CD4-positive, alpha-beta T cell treated with Interleukin-1 beta for 1 hour (primary cell): Measurements from ENCODE around the gene SLC6A11.

Experiments used
- DNase-seq, 2 donors: peaks; one replicate each; pipeline ENCODE4 v3.0.0-alpha.2; 2020 to 2022

SLC6A11 gene

DNA sequence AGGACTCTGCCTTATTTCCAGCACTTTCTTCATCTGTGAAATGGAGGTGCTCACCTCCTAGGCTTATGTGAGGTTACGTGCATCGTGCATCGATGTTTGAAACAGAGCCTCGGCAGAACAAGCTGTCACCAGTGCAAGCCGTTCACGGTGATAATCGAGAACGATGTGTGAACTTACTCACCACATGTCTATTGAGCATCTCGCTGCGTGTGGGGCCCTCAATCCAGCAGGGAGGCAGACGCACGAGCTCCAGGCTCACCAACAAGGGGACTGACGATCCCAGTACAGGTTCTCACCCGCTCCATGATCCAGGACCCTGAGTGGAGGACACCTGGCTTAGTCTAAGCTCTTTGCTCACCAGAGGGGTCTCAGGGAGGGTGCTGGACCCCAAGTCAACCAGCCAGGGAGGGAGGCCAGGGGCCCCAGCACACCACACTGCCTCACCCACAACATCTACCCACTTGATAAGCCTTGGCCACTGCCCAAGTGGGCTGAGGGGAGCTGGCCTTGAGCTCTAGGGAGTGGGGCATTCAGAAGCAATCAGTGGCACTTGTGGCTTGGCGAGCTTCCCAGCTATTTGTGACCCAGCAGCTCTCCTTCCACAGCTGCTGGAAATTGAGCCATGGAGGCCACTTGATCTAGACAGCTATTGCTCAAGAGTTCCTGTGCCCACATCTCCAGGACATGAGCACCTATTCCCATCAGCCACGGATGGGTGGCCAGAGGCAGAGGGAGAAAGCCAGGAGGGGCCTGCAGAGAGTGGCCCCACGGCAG is 142.1 kb downstream of the SLC6A11 start:
- DNase-seq = no peak

DNA sequence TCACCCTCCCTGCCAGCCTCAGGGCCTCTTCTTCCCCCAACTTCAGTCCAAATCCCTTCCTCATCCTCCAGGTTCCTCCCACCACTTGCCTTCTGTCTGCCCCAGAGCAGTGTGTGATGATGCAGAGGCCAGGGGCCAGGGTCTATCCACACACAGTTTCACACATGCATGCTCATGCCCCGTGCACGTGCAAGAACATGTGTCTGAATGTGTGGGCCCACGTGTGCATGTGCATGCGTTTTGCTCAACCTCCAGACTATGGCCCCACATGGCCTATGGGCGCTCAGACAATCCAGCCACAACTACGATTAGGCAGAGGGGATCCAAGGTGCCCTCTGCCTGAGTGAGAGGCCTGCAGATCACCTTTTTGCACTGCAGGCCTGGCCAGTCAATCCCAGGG is 144.2 kb downstream of the SLC6A11 start:
- no peak for DNase-seq

DNA sequence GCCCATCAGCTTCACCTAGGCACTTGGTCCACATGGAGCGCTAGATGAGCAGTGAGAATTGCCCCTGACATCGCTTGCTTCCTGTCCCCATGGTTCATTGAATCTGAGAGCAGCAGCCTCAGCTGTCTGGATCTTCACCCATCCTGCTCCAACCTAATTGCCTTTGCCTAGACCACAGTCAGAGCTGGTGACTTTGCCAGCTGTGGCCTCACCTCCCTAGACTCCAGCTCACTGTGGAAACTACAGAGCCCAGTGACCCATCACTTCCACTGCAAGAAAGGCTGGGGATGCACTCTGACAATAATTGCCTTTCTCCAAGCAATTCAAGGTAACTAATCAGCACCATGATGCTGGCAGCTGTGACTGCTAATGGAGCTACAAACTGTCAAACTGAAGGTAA is 145.9 kb downstream of the SLC6A11 start:
- DNase-seq = no peak

DNA sequence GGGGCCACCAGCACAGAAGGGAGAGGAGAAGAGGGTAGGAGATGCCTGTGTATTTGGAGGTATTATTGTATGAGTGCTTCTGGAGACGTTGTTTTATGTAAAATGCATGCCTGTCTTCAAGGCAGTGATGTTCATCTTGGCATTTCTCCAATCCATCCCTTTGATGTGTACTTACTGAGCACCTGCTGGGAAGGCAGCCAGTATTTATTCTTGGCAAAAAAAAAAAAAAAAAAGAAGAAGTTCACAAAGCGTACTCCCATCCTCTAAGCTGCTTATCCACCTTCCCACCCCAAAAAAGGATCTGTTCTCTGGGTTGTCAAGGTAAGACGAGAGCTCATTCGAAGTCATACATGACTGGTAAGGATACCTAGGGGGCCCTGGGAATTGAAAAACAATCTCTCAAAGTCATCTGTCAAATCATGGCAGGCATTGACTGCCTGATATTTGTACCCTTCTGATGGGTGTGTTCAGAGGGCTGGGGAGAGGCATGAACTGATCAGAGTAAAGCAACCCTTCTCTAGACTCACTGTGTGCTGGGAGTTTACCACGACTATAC is 146.5 kb downstream of the SLC6A11 start:
- no peak for DNase-seq

DNA sequence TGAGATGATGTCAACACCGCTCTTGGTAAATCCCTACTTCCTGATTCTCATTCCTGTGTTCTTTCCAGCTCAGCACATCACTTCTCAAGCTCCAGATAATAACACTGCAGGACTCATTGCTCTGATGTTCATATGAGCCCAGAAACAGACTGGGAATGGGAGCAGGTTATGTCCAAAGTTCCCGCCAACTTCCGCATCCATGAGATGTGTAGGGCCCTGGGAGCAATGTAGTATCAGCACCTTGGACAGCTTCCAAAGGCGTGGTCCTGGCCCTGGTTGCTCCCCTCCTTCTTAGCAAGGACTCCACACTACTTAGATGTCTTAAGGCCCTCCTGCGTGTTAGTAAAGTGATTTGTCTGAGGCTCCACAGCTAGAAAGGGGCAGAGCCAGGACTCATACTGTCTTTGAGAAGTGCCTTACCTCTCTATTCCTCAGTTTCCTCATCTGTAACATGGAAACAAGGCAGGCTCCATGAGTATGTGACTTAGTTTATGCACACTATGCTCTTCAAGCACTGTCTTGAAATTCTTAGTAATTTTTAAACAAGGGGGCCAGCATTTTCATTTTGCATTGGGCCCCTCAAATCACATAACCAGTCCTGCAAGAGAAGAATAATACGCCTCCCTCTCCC is 148.6 kb downstream of the SLC6A11 start:
- no peak for DNase-seq

DNA sequence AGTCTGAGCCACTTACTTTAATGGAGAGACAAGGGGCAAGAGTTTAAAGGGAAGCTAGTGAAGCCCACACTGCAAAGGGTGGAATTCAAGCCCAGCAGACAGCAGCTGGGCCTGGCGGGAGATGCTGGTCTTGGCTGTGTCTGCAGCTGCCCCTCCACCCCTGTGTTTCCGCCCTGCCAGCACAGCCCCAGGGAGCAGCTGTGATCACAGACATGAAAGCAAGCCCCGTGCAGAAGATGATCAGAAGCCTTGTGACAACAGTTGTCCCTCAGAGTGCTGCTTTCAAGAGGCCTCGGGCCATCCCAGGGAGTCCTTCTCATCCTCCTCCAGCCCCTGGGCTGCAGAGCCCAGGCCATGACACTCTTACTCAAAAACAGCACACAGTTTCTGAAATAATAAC is 152.4 kb downstream of the SLC6A11 start:
- no peak for DNase-seq

DNA sequence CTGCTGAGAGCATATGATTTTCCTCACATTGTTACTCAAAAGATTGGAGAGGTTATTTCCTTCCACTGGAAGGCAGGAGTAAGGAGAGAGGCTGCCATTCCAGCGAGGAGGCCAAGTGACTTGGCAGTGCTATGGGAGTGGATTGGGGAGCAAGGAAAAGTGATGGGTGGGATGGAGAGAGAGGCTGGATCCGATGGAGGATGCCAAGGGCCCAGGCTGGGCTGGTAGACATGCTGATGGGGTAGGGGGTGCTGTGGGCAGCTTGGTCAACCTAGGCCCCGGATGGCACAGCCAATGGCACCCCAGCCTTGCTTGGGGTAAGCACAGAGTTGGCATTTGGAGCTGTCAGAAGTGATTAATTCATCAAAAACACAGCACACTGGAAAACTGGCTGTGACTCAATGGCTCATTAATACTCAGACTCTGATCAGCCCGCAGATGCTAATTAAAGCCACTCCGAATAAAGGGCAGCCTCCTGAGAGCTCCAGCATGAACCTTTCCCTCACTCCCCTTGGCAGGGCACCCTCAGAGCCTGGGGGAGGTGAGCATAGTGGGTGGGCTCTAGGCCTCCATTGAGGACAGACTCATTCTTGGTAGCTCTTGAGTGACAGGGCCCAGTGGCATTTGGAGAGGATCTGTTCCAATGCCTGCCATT is 154.4 kb downstream of the SLC6A11 start:
- no peak for DNase-seq

DNA sequence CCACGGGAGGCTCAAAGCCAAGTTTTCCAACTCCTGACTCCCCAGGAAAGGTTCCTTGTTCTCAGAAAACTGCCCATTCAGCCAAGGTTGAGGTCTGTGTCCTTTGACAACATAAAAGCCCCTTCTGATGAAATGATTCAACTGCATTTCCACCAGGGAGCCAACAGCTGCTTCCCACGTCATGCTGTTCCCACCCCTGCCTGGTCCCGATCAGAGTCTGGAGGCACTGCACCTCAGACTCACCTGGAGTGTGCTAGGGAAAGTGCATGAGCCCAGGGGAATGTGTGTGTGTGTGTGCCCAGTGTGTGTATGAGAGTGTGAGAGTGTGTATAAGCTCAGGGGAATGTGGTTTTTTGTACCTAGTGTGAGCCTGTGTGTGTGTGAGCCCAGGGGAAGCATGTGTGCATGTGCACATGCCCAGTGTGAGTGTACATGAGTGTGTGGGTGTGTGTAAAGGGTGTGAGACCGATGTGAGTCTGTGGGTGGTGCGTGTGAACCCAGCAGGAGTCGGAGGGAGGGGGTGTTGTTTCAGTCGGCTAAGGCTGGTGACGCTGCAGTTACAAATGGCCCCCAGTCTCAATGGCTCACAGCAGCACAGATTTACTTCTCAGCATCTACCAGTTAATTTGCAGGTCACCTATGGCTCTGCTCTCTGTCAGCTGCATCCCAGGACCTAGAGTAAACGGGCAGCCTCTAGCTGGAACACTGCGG is 156.2 kb downstream of the SLC6A11 start:
- no peak for DNase-seq

DNA sequence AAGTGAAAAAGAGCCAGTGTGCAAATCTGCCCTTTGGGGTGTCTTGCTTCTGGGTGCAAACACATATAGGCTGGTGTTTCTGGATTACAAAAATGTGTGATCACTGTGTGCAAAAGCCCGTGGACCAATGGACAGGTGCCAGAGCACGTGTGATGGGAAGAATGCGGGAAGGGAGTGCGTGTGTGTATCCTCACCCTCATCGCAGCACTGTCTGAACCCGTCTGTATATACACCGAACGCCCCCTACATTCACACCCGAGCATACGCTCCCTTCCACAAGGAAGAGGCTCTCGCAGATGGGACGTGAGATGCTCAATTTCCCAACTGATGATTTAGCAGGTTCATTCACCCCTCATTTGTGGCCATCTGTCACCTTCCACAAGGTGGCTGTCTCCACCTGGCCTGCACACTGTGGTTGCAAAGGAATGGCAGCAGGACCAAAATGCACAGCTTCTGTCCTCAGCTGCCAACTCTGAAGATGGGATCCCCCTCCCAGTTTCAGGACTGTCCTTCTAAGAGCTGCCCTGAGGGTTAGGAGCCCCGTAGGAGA is 157.1 kb downstream of the SLC6A11 start:
- DNase-seq = no peak

DNA sequence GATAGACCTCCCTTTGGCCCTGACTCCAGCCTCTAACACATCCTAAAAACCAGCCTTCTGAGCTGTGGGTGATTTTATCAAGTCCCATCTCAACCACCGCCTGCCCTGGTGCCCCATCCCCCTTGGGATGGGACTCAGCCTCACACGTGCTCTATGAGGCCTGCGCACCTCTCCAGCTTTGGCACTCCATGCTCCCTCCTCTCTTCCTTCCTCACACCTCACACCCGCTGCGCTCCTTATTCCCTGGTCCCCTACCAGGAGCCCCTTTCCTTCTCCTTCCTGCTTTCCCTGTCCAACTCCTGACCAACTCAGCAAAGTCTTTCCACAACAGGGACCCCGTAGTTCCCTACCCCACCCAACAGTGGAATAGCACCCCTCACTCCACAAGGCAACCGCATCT is 158.1 kb downstream of the SLC6A11 start:
- no peak for DNase-seq

DNA sequence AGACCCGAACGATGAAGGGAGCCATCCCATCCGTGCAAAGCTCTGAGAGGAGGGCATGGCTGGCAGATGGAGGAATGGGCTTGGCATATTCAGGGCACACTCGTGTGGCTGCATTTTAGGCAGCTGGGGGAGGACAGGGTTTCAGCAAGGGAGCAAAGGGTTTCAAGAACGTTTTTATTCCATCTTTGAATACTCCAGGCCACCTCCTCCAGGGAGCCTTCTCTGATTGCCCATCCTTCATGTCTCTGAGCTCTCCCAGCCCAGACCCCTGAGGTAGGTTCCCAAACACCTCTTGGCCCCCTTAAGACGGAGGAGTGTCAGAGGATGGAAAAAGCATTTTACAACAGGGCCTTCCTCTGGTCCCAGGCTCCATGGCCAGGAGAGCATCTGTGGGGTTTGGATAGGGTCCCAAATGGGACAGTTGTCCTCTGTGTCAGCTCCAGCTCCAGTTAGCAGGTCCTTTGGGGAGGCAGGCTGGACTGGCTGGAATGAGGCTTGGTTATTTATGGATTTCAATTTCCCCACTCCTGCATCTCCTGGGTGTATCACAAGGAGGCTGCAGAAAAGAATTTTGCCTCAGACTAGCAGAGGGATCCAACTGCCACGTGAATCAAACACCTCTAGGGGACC is 158.8 kb downstream of the SLC6A11 start:
- DNase-seq = no peak

DNA sequence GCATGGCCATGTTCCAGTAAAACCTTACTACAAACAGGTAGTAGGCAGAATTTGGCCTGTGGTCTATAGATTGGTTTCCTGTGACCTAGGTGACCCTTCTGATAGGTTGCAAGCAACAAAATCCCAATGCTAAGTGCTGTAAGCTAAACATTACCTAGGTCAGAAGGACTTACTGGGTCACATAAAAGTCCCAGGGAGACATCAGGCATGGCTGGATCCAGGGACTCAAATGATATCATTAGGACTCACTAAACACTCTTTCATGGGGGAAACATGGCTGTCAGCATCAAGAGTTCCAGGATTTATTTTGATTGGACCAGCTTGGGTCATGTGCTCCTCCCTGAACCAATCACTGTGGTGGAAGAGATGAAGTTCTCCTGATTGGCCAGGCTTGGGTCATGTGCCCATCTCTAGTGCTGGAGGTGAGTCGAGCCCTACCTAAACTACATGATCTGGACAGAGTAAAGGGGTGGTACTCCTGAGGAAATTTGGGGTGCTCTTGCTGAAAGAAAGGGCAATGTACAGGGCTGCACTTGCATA is 159.7 kb downstream of the SLC6A11 start:
- no peak for DNase-seq

DNA sequence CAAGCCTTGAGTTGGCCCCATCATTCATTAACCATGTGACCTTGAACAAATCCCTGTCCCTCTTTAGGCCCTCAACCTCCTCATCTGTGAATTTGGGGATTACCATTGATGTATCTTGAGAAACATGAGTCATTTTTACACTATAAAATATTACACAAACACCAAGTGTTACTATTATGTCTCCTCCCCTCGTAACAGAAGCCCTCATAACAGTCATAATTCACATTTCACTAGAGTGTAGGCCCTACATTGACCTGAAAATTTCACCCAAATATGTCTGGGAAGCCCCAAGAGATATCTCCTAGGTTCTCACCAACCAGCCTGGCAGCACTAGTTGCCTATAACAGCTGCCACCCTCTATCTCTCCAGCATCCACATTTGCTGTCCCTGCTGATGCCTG is 160.7 kb downstream of the SLC6A11 start:
- DNase-seq = no peak

DNA sequence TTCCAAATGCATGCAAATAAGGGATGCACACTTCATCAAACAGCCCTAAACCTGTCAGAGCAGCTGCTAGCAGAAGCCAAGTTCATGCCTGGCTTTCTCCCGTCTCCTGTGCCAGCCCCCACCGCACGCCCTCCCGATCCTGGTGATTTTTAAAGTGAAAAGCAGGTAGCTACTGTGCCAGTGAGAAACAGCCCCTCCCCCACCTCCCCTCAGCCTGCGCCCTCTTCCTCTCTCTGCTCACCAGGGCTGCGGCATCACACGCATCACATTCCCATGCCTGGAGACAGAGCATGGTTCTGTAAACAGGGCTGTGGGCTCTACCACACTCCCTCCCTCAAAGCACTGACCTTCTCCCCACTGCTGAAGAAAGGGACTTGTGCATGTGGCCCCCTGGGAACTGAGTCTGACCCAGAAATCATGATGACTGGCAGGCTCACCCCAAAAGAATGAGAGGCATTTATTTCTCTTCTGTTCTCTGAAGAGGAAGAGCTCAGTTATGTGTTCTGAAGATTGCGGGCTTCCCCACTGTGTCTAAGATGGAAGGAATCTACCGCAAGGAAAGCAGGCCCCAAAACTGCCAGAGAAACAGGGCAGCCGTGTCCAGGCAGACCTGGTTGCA is 162.0 kb downstream of the SLC6A11 start:
- no peak for DNase-seq

DNA sequence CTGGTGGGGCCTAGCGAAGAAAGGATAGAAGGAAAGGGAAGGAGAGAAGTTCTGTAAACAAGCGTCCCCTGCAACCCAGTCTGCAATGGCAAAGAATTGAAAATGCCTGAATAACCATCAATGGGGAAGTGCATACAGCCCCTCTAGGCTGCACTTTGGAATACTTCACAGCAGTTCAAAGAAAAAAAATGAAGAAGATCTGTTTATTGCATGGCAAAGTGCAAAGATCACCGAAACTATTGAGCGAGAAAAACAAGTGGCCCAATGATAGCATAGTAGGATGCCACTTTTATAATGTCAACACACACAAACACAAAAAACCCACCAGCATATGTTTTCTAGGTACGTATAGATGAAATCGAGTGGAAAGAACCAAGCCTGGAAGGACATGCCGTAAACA is 162.9 kb downstream of the SLC6A11 start:
- no peak for DNase-seq

DNA sequence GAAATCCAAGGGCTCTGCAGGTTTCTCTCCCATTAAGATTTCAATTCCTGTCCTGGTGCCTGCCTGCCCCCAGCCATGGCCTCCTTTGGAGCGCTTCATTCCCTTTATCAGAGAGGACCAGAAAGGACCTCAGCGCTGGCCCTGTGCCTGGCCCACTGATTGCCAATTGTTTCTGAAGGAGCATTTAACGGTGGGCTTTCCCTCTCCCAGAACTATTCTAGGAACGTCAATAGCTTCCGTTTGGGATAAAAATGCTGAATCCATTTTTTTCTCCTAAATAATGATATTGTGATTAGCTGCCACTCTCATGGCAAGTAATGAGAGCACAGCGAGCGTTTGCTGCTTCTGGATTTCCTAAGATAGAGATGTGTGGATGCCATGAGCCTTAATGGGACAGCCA is 164.3 kb downstream of the SLC6A11 start:
- no peak for DNase-seq

DNA sequence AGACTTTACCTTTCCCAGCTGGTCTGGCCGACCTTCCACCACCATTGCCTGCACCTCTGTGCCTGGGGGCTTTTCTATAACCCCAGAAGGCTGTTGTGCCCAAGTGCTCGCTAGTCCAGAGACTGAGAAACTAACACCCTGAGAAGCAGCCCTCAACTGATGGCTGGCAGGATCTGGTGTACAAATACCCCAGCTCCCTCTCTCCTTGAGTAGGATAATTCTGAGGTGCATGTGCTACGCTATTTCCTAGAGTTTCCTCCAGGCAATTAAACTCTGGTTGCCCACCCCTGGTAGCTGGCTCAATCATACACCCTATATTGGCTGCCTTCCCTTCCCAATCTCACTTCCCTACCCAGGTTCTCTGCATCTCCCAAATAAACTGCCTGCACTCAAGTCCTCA is 165.0 kb downstream of the SLC6A11 start:
- no peak for DNase-seq

DNA sequence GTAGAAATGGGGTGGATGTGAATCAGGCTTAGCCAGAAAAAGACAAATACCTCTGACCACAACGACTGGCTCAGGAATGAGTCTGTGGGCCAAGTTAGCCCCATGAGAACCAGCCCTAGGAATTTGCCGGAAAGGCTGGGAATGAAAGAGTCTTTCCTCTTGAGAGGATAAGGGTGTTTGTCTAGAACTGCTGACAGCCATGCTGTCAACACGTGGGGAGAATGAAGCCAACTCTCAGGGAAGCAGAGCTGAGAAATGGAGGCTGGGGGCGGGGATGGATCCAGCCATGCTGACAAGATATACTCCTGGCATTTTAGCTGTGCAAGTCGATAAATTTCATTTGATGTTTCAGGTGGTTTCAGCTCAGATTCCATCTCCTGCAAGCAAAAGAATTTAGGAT is 165.9 kb downstream of the SLC6A11 start:
- DNase-seq = no peak

DNA sequence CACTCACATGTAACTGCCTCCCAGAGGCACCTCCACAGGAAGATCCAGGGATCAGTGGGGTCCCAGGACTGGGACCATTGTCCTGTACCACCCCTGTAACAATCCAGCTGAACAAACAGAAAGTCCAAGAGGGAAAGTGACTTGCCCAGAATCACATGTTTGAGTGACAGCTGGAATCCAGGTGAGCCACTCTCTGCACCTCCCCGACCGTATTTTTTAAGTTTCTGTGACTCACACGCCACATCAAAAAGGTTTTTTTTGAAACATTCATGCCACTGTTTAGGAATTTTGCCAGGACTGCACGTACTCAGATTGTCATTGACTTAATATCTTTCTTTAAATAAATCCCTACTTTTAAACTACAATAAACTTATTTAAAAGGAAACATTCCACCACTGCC is 166.8 kb downstream of the SLC6A11 start:
- DNase-seq = no peak

DNA sequence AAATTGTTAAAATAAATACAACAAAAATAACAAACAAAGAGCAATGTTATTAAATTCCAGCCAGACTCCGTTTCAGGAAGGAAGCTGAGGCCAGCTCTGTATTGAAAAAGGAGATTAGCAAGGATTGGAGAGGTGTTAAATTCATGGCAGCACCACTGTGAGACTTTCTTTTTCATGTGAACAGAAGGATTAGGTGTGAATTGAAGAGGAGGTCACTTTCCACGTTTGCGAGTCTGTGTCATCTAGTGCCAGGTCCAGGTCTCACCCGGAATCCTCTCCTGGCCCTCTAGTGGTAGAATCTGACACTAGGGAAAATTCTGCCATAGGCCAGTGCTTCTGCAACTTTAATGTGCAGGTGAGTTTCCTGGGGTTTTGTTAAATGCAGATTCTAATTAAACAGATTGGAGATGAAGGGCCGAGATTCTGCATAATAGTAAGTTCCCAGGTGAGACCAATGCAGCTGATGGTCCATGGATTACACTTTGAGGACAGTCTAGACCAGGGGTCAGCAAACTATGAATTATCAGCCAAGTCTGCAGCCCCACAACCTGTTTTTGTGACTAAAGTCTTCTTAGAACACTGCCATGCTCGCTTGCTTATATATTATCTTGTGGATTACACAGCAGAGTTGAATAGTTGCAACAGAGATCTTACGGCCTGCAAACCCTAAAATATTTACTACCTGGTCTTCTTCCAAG is 167.3 kb downstream of the SLC6A11 start:
- DNase-seq = peak in 1 of 2 donors; percentile 7

DNA sequence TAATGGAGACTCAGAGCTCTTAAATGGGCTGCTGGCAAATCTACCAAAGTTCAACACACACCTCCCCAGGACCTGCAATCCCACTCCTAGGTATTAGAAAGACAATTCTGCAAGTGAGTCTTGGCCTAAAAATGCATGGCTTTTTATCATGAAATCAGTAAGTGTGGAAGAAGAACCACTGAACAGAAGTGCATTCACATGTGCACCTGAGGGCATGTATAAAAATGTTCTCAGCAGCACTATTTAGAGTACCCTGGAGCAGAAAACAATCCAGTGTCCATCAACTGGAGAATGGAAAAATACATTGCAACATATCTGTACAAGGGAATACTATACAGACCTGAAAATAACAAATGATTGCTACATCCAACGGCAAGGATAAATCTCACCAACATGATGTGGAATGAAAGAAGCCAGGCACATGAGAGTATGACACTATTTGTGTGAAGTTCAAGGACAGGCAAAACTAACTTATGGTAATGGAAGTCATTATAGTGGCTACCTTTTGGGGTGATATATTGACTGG is 168.4 kb downstream of the SLC6A11 start:
- no peak for DNase-seq
